ENCODE measurements around the gene IRF2BP2. TPM values are rescaled to one million over a fixed set of nuclear protein-coding genes. Genes with fewer than 3 reads are reported as not detected.

The IRF2BP2 gene
- total RNA-seq, 1 donor from 2014 or later, result 80.3 TPM

DNA sequence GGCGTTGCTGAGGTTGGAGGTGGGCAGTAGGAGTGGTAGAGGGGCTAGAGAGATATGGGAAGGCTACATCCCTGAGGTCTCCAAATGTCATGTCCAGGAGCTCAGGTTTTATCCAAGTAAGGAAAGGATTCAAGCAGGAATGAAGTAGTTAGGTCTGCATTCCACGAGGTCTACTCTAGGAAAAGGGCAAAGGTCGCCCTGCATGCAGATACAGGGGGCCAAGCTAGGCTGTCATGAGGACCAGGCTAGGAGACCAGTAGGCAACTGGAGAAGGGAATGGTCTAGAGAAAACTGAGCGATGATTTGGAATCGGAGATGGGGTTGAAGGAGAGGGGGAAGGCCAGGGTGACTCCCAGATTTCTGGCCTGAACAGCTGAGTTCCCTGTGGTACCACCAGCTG lies 48.7 kb downstream of the IRF2BP2 start:
- Histone ChIP-seq H3K36me3 (ENCODE audit: control insufficient read depth, insufficient read depth, low read length) (no peaks in the 10 kb centered on the region), H3K4me3 (ENCODE audit: low read depth, low read length) (no peak overlapping the region), H3K27me3 (ENCODE audit: control insufficient read depth, insufficient read depth, low read length) (no peaks in the 10 kb centered on the region)
- FAIRE-seq (no peak), DNase-seq (ENCODE audit: low read depth) (no peak)
- TF ChIP-seq, protein P1, sequence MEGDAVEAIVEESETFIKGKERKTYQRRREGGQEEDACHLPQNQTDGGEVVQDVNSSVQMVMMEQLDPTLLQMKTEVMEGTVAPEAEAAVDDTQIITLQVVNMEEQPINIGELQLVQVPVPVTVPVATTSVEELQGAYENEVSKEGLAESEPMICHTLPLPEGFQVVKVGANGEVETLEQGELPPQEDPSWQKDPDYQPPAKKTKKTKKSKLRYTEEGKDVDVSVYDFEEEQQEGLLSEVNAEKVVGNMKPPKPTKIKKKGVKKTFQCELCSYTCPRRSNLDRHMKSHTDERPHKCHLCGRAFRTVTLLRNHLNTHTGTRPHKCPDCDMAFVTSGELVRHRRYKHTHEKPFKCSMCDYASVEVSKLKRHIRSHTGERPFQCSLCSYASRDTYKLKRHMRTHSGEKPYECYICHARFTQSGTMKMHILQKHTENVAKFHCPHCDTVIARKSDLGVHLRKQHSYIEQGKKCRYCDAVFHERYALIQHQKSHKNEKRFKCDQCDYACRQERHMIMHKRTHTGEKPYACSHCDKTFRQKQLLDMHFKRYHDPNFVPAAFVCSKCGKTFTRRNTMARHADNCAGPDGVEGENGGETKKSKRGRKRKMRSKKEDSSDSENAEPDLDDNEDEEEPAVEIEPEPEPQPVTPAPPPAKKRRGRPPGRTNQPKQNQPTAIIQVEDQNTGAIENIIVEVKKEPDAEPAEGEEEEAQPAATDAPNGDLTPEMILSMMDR (IDR thresholded peaks at IDR 0.05; ENCODE audit: insufficient read depth, low read length, severe bottlenecking), result no peak

DNA sequence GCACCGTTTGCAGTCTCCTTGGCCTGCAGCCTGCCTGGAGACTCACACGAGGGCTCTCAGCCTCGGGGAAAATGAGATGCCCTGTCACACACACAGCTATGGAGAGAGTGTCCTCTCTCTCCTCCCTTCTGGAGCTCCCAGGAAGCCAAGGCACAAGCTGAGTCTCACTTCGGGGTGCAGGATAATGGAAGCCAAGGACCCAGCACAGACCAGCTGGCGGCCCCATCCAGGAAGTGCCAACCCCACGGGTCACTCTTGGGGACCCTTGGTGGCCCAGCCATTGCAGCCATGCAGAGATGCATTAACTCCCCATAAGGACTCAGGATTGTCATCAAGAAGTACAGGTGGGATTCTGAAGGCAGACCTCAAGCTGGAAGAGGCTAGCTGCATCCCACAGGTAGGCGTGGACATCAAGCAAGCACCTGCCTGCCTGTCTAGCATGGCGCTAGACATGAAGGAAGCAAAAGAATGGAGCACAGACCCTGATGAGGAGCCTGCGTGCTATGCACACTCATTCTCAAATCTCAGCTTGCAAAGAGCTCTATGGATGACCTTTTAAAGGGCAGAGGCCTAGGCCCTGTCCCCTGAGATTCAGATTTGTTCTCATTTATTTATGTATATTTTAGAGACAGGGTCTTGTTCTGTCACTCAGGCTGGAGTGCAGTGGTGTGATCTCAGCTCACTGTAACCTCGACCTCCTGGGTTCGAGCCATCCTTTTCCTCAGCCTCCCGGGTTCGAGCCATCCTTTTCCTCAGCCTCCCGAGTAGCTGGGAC lies 49.9 kb downstream of the IRF2BP2 start:
- peak; percentile 43 for FAIRE-seq
- DNase-seq (ENCODE audit: low read depth), result no peak
- no peaks in the 10 kb centered on the region for H3K36me3 ChIP-seq (ENCODE audit: control insufficient read depth, insufficient read depth, low read length)
- TF ChIP-seq, protein P1 (IDR thresholded peaks at IDR 0.05; ENCODE audit: insufficient read depth, low read length, severe bottlenecking), result no peak
- no peak overlapping the region for H3K4me3 ChIP-seq (ENCODE audit: low read depth, low read length)
- no peaks in the 10 kb centered on the region for H3K27me3 ChIP-seq (ENCODE audit: control insufficient read depth, insufficient read depth, low read length)

DNA sequence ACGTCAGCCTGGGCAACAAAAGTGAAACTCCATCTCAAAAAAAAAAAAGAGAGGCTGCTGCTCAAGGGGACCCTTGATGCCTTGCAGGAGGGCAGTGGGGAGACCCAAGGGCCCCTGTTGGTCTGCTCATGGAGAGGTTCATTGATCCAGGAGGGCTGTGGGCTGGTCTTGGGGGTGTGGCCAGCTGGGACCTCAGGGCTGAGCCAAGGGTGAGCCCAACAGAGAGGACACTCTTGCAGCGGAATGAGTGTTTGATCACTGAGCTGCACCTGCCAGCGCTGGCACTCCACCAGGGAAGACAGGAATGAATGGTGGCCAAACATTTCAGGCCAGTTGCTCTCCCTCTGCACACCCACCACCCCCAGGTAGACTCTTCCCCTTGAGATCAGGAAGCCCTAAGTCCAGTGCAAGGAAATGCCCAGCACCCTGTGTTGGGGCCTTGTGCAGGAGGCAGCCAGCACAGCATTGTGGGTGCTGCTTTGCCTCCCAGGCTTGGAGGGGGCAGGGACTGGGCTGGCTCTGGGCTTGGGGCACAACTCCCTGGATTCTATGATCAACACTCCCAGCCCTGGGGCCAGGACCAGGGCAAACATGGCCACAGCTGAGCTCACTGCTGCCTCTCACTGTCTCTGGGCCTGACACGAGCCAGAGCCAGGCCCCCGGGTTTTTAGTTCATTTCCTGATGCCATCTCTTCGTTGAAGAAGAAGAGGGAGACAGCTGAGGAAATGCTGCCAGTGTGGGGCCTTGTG lies 50.7 kb downstream of the IRF2BP2 start:
- Histone ChIP-seq H3K4me3 (ENCODE audit: low read depth, low read length) (no peak overlapping the region), H3K36me3 (ENCODE audit: control insufficient read depth, insufficient read depth, low read length) (no peaks in the 10 kb centered on the region), H3K27me3 (ENCODE audit: control insufficient read depth, insufficient read depth, low read length) (no peaks in the 10 kb centered on the region)
- TF ChIP-seq, protein P1 (IDR thresholded peaks at IDR 0.05; ENCODE audit: insufficient read depth, low read length, severe bottlenecking), result no peak
- no peak for DNase-seq (ENCODE audit: low read depth)
- FAIRE-seq, result no peak

DNA sequence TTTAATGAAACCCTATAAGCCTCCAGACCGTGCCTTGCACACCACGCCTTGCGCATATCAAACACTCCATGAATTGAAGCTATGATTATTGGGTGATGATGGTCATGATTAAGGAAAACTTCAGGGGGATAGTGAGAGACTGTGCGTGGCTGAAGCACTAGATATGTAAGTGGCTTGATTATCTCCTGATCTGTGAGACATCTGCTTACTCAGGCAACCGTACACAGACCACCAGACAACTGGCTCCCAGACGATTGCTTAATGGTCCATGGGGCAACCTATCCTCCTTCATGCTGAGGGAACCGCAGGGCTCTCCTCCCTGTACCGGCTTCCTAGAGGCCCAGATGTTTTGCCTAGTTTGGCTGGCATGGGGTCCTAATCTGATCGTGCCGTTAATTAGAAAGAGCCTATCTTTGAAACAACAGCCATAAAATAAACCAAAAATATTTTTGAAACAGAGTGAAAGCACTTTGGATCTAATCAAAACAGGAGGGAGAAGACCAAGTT lies 51.6 kb downstream of the IRF2BP2 start:
- DNase-seq (ENCODE audit: low read depth) (no peak), FAIRE-seq (no peak)
- Histone ChIP-seq H3K36me3 (ENCODE audit: control insufficient read depth, insufficient read depth, low read length) (no peaks in the 10 kb centered on the region), H3K4me3 (ENCODE audit: low read depth, low read length) (no peak overlapping the region), H3K27me3 (ENCODE audit: control insufficient read depth, insufficient read depth, low read length) (no peaks in the 10 kb centered on the region)
- TF ChIP-seq, protein P1 (IDR thresholded peaks at IDR 0.05; ENCODE audit: insufficient read depth, low read length, severe bottlenecking), result no peak

DNA sequence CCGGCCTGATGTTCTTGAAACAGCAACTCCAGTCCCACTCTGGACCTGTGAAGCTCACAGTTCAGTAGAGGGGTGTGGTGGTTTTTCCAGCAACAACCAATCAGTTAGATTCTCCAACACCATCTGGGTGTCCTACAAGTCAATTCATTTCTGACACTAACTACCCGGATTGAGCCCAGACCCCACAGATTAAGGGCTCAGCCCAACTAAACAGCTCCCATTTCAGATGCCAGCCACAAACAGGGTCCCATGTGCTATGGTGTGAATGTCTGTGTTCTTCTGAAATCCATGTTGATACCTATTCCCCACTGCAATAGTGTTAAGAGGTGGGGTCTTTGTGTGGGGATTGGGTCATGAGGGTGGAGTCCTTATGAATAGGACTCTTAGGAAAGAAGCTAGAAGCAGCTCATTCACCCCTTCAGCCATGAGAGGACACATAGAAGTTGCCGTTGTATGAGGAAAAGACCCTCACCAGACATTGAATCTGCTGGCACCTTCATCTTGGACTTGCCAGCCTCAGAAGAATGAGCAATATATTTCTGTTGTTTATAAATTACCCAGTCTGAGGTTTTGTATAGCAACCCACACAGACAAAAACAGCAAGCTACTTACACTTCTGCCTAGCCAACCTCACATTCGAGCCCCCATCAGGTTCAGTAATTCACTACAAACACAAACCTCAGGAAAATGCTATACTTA lies 53.6 kb downstream of the IRF2BP2 start:
- Histone ChIP-seq H3K36me3 (ENCODE audit: control insufficient read depth, insufficient read depth, low read length) (no peaks in the 10 kb centered on the region), H3K4me3 (ENCODE audit: low read depth, low read length) (no peak overlapping the region), H3K27me3 (ENCODE audit: control insufficient read depth, insufficient read depth, low read length) (no peaks in the 10 kb centered on the region)
- DNase-seq (ENCODE audit: low read depth) (no peak), FAIRE-seq (no peak)
- TF ChIP-seq, protein P1 (IDR thresholded peaks at IDR 0.05; ENCODE audit: insufficient read depth, low read length, severe bottlenecking), result no peak

Data from bronchial epithelial cell (primary cell).